Esophagus squamous epithelium (tissue), 4 donors: ENCODE data around the gene ZFP62.

Experiments
- CTCF ChIP-seq, 6 experiments: fragments of 450-650 bp in 4 of 6; fragments of 200-600 bp in 2 of 6; sonication (generic) in 2 of 6; IDR thresholded peaks; one replicate each; pipeline ENCODE4 v1.5.1; 2016 to 2019; ENCODE audit warnings: antibody characterized with exemption in 6 of 6, mild to moderate bottlenecking in 4 of 6, moderate library complexity in 4 of 6
- POLR2A ChIP-seq, 4 donors: fragments of 450-650 bp; IDR thresholded peaks; one replicate each; pipeline ENCODE4 v1.6.1; 2017; ENCODE audit warnings: antibody characterized with exemption in 4 of 4, mild to moderate bottlenecking in 4 of 4, moderate library complexity in 3 of 4

- TF ChIP-seq CTCF (IDR thresholded peaks at IDR 0.05) (no peak), POLR2A (IDR thresholded peaks at IDR 0.05) (no peak)
Measured at GRCh38 chr5:180799902-180800801, 60.9 kb downstream of the ZFP62 start.
